Measurements from ENCODE around the gene NCF2.

NCF2 gene

GRCh38 chr1:183583466-183583865, 6.8 kb downstream of the NCF2 start:
- Mint-ChIP-seq H3K9me3 (no peaks in the 10 kb centered on the region), H3K36me3 (ENCODE audit: low read depth) (no peaks in the 10 kb centered on the region), H3K4me3 (no peak overlapping the region), H3K27ac (no peak overlapping the region), H3K27me3 (no peaks in the 10 kb centered on the region), H3K4me1 (ENCODE audit: low read depth) (peaks cover 3% of the 10 kb centered on the region)

GRCh38 chr1:183582021-183582713, 8.1 kb downstream of the NCF2 start:
- Mint-ChIP-seq H3K27ac (no peak overlapping the region), H3K27me3 (no peaks in the 10 kb centered on the region), H3K9me3 (no peaks in the 10 kb centered on the region), H3K36me3 (ENCODE audit: low read depth) (no peaks in the 10 kb centered on the region), H3K4me1 (ENCODE audit: low read depth) (peaks cover 3% of the 10 kb centered on the region), H3K4me3 (no peak overlapping the region)

- Mint-ChIP-seq H3K27ac (no peak overlapping the region), H3K4me3 (no peak overlapping the region), H3K27me3 (no peaks in the 10 kb centered on the region), H3K4me1 (ENCODE audit: low read depth) (peaks cover 3% of the 10 kb centered on the region), H3K36me3 (ENCODE audit: low read depth) (no peaks in the 10 kb centered on the region), H3K9me3 (no peaks in the 10 kb centered on the region)
Measured at GRCh38 chr1:183580281-183580682, 10.0 kb downstream of the NCF2 start.

GRCh38 chr1:183578856-183579255, 11.4 kb downstream of the NCF2 start:
- no peak overlapping the region for H3K27ac Mint-ChIP-seq
- H3K4me1 Mint-ChIP-seq (ENCODE audit: low read depth) = peaks cover 3% of the 10 kb centered on the region
- no peaks in the 10 kb centered on the region for H3K9me3 Mint-ChIP-seq
- no peaks in the 10 kb centered on the region for H3K36me3 Mint-ChIP-seq (ENCODE audit: low read depth)
- no peaks in the 10 kb centered on the region for H3K27me3 Mint-ChIP-seq
- H3K4me3 Mint-ChIP-seq = no peak overlapping the region

GRCh38 chr1:183577897-183578465, 12.3 kb downstream of the NCF2 start:
- Mint-ChIP-seq H3K9me3 (no peaks in the 10 kb centered on the region), H3K27ac (no peak overlapping the region), H3K4me1 (ENCODE audit: low read depth) (peaks cover 3% of the 10 kb centered on the region), H3K36me3 (ENCODE audit: low read depth) (no peaks in the 10 kb centered on the region), H3K27me3 (no peaks in the 10 kb centered on the region), H3K4me3 (no peak overlapping the region)

GRCh38 chr1:183576537-183576936, 13.7 kb downstream of the NCF2 start:
- no peak overlapping the region for H3K4me3 Mint-ChIP-seq

GRCh38 chr1:183575606-183576005, 14.7 kb downstream of the NCF2 start:
- Mint-ChIP-seq H3K9me3 (no peaks in the 10 kb centered on the region), H3K27ac (no peak overlapping the region), H3K4me3 (no peak overlapping the region), H3K4me1 (ENCODE audit: low read depth) (peaks cover 3% of the 10 kb centered on the region), H3K27me3 (no peaks in the 10 kb centered on the region), H3K36me3 (ENCODE audit: low read depth) (no peaks in the 10 kb centered on the region)

More at GRCh38 chr1:183576537-183576936, 13.7 kb downstream of the NCF2 start:
- Mint-ChIP-seq H3K27ac (no peak overlapping the region), H3K4me1 (ENCODE audit: low read depth) (peaks cover 3% of the 10 kb centered on the region), H3K27me3 (no peaks in the 10 kb centered on the region), H3K36me3 (ENCODE audit: low read depth) (no peaks in the 10 kb centered on the region), H3K9me3 (no peaks in the 10 kb centered on the region)

- no peaks in the 10 kb centered on the region for H3K36me3 Mint-ChIP-seq (ENCODE audit: low read depth)
- peaks cover 13% of the 10 kb centered on the region for H3K4me1 Mint-ChIP-seq (ENCODE audit: low read depth)
- H3K27me3 Mint-ChIP-seq = no peaks in the 10 kb centered on the region
- no peak overlapping the region for H3K27ac Mint-ChIP-seq
- H3K9me3 Mint-ChIP-seq = no peaks in the 10 kb centered on the region
- H3K4me3 Mint-ChIP-seq = no peak overlapping the region
Measured at GRCh38 chr1:183572721-183573120, 17.5 kb downstream of the NCF2 start.

GRCh38 chr1:183571678-183572268, 18.5 kb downstream of the NCF2 start:
- peaks cover 19% of the 10 kb centered on the region for H3K4me1 Mint-ChIP-seq (ENCODE audit: low read depth)
- no peaks in the 10 kb centered on the region for H3K27me3 Mint-ChIP-seq
- H3K36me3 Mint-ChIP-seq (ENCODE audit: low read depth) = no peaks in the 10 kb centered on the region
- no peak overlapping the region for H3K27ac Mint-ChIP-seq
- H3K4me3 Mint-ChIP-seq = no peak overlapping the region
- no peaks in the 10 kb centered on the region for H3K9me3 Mint-ChIP-seq

GRCh38 chr1:183570451-183570850, 19.8 kb downstream of the NCF2 start:
- Mint-ChIP-seq H3K36me3 (ENCODE audit: low read depth) (no peaks in the 10 kb centered on the region), H3K27ac (no peak overlapping the region), H3K4me1 (ENCODE audit: low read depth) (peaks cover 19% of the 10 kb centered on the region), H3K9me3 (no peaks in the 10 kb centered on the region), H3K27me3 (no peaks in the 10 kb centered on the region), H3K4me3 (no peak overlapping the region)

GRCh38 chr1:183569801-183570200, 20.5 kb downstream of the NCF2 start:
- Mint-ChIP-seq H3K4me3 (no peak overlapping the region), H3K27me3 (no peaks in the 10 kb centered on the region), H3K27ac (no peak overlapping the region), H3K9me3 (no peaks in the 10 kb centered on the region), H3K36me3 (ENCODE audit: low read depth) (peaks cover 4% of the 10 kb centered on the region), H3K4me1 (ENCODE audit: low read depth) (peaks cover 19% of the 10 kb centered on the region)

GRCh38 chr1:183569141-183569540, 21.1 kb downstream of the NCF2 start:
- no peak overlapping the region for H3K4me3 Mint-ChIP-seq
- H3K36me3 Mint-ChIP-seq (ENCODE audit: low read depth) = peaks cover 4% of the 10 kb centered on the region
- no peaks in the 10 kb centered on the region for H3K9me3 Mint-ChIP-seq
- peaks cover 19% of the 10 kb centered on the region for H3K4me1 Mint-ChIP-seq (ENCODE audit: low read depth)
- no peaks in the 10 kb centered on the region for H3K27me3 Mint-ChIP-seq
- no peak overlapping the region for H3K27ac Mint-ChIP-seq

- H3K27me3 Mint-ChIP-seq = no peaks in the 10 kb centered on the region
- peaks cover 19% of the 10 kb centered on the region for H3K4me1 Mint-ChIP-seq (ENCODE audit: low read depth)
- H3K4me3 Mint-ChIP-seq = no peak overlapping the region
- H3K36me3 Mint-ChIP-seq (ENCODE audit: low read depth) = peaks cover 4% of the 10 kb centered on the region
- H3K27ac Mint-ChIP-seq = no peak overlapping the region
- H3K9me3 Mint-ChIP-seq = no peaks in the 10 kb centered on the region
Measured at GRCh38 chr1:183568176-183569021, 21.9 kb downstream of the NCF2 start.

- H3K27ac Mint-ChIP-seq = no peak overlapping the region
Measured at GRCh38 chr1:183567584-183567983, 22.7 kb downstream of the NCF2 start.

GRCh38 chr1:183566026-183566425, 24.2 kb downstream of the NCF2 start:
- H3K36me3 Mint-ChIP-seq (ENCODE audit: low read depth) = peaks cover 6% of the 10 kb centered on the region
- H3K4me3 Mint-ChIP-seq = no peak overlapping the region
- H3K27ac Mint-ChIP-seq = no peak overlapping the region
- no peaks in the 10 kb centered on the region for H3K9me3 Mint-ChIP-seq
- H3K27me3 Mint-ChIP-seq = no peaks in the 10 kb centered on the region
- peaks cover 19% of the 10 kb centered on the region for H3K4me1 Mint-ChIP-seq (ENCODE audit: low read depth)

More at GRCh38 chr1:183567584-183567983, 22.7 kb downstream of the NCF2 start:
- no peak overlapping the region for H3K4me3 Mint-ChIP-seq
- H3K4me1 Mint-ChIP-seq (ENCODE audit: low read depth) = peaks cover 19% of the 10 kb centered on the region
- H3K36me3 Mint-ChIP-seq (ENCODE audit: low read depth) = peaks cover 4% of the 10 kb centered on the region
- no peaks in the 10 kb centered on the region for H3K9me3 Mint-ChIP-seq
- no peaks in the 10 kb centered on the region for H3K27me3 Mint-ChIP-seq
